A673 (cell line): ENCODE results near the gene APMAP.

Experiments used
- EZH2 ChIP-seq: fragments of 200-600 bp; sonication (generic); IDR thresholded peaks from 2 replicates; pipeline ENCODE4 v1.6.1; 2017; ENCODE audit warnings: borderline replicate concordance, low read depth, mild to moderate bottlenecking, mixed read lengths, antibody characterized with exemption, low read length; ENCODE audit not compliant: poor library complexity, severe bottlenecking
- TF ChIP-seq, protein P1 (sequence below): fragments of 300-800, 200-600 bp; sonication (generic); conservative IDR thresholded peaks from 2 replicates; pipeline ENCODE4 v1.5.1; 2017; ENCODE audit warnings: low read depth, mild to moderate bottlenecking, antibody characterized with exemption, low read length, moderate library complexity, mixed read lengths

DNA sequence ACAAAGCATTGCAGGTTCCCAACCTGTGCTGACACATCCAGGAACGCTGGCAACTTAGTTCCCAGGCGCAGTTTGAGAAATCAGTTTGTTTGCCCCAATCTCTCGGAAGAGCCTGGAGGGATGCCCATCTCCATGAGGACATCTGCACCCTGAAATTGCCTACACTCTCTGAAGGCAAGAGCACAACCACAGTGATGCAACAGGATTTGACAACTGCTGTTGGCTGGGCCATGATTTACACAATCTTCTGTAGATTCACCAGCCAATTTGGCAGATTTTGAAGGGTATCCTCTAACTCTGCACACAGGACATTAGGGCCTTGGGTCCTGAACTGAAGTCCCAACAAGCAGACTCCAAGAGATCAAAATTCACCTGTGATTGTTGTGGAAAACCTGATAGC, 3.4 kb downstream of the APMAP start:
- TF ChIP-seq, protein P1, sequence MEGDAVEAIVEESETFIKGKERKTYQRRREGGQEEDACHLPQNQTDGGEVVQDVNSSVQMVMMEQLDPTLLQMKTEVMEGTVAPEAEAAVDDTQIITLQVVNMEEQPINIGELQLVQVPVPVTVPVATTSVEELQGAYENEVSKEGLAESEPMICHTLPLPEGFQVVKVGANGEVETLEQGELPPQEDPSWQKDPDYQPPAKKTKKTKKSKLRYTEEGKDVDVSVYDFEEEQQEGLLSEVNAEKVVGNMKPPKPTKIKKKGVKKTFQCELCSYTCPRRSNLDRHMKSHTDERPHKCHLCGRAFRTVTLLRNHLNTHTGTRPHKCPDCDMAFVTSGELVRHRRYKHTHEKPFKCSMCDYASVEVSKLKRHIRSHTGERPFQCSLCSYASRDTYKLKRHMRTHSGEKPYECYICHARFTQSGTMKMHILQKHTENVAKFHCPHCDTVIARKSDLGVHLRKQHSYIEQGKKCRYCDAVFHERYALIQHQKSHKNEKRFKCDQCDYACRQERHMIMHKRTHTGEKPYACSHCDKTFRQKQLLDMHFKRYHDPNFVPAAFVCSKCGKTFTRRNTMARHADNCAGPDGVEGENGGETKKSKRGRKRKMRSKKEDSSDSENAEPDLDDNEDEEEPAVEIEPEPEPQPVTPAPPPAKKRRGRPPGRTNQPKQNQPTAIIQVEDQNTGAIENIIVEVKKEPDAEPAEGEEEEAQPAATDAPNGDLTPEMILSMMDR: no peak
- TF ChIP-seq EZH2: no peak
